ENCODE results near the gene ABHD12.

GRCh38 chr20:25313593-25313992, 77.0 kb downstream of the ABHD12 start:
- TF ChIP-seq ZFP30 (CRISPR knock-in tag; IDR thresholded peaks at IDR 0.05) (no peak), RARB (CRISPR knock-in tag; IDR thresholded peaks at IDR 0.05) (no peak), ZNF8 (CRISPR knock-in tag; IDR thresholded peaks at IDR 0.05) (no peak), ZFP3 (CRISPR knock-in tag; IDR thresholded peaks at IDR 0.05) (no peak), CREB5 (CRISPR knock-in tag; IDR thresholded peaks at IDR 0.05; ENCODE audit: low read depth) (no peak), ARNTL (CRISPR knock-in tag; IDR thresholded peaks at IDR 0.05; ENCODE audit: borderline replicate concordance, low read depth) (no peak), BACH2 (CRISPR knock-in tag; IDR thresholded peaks at IDR 0.05; ENCODE audit: borderline replicate concordance) (no peak), ZNF565 (CRISPR knock-in tag; conservative IDR thresholded peaks at IDR 0.05; ENCODE audit: low read depth) (no peak)
- TF ChIP-seq, protein P1, sequence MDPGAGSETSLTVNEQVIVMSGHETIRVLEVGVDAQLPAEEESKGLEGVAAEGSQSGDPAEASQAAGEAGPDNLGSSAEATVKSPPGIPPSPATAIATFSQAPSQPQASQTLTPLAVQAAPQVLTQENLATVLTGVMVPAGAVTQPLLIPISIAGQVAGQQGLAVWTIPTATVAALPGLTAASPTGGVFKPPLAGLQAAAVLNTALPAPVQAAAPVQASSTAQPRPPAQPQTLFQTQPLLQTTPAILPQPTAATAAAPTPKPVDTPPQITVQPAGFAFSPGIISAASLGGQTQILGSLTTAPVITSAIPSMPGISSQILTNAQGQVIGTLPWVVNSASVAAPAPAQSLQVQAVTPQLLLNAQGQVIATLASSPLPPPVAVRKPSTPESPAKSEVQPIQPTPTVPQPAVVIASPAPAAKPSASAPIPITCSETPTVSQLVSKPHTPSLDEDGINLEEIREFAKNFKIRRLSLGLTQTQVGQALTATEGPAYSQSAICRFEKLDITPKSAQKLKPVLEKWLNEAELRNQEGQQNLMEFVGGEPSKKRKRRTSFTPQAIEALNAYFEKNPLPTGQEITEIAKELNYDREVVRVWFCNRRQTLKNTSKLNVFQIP (CRISPR knock-in tag; IDR thresholded peaks at IDR 0.05; ENCODE audit: borderline replicate concordance, low read depth): no peak
